NOMO-1 (cell line): ENCODE results near the gene SH3PXD2A.

Source experiments
- DNase-seq, 2 experiments: peaks; one replicate each; lab custom pipeline; 2025; ENCODE audit not compliant: unreplicated experiment in 2 of 2; lab: John Stamatoyannopoulos, UW

Gene SH3PXD2A

GRCh38 chr10:103850572-103850895 lies 4.8 kb downstream of the SH3PXD2A start:
- no peak for DNase-seq

- peak; percentile 47 to 69 for DNase-seq
These were observed 5.3 kb downstream of the SH3PXD2A start for GRCh38 chr10:103849880-103850571.

- DNase-seq = no peak
These were observed 6.0 kb downstream of the SH3PXD2A start for GRCh38 chr10:103849212-103849877.

- DNase-seq = no peak
These were observed 7.4 kb downstream of the SH3PXD2A start for GRCh38 chr10:103847909-103848468.

- no peak for DNase-seq
These were observed 8.0 kb downstream of the SH3PXD2A start for GRCh38 chr10:103847346-103847745.

- DNase-seq = peak; percentile 34 to 50
These were observed 9.4 kb downstream of the SH3PXD2A start for GRCh38 chr10:103845972-103846371.

GRCh38 chr10:103845346-103845745 lies 10.0 kb downstream of the SH3PXD2A start:
- DNase-seq = peak in 1 of 2 experiments; percentile 17

GRCh38 chr10:103843854-103844570 lies 11.4 kb downstream of the SH3PXD2A start:
- DNase-seq = no peak

- no peak for DNase-seq
These were observed 12.3 kb downstream of the SH3PXD2A start for GRCh38 chr10:103843045-103843444.

- no peak for DNase-seq
These were observed 12.8 kb downstream of the SH3PXD2A start for GRCh38 chr10:103842605-103843004.

GRCh38 chr10:103841519-103841918 lies 13.9 kb downstream of the SH3PXD2A start:
- DNase-seq = no peak

- DNase-seq = no peak
These were observed 14.7 kb downstream of the SH3PXD2A start for GRCh38 chr10:103840740-103841070.

GRCh38 chr10:103839872-103840739 lies 15.3 kb downstream of the SH3PXD2A start:
- DNase-seq = no peak

GRCh38 chr10:103839519-103839871 lies 15.9 kb downstream of the SH3PXD2A start:
- no peak for DNase-seq

GRCh38 chr10:103838862-103839518 lies 16.4 kb downstream of the SH3PXD2A start:
- no peak for DNase-seq

GRCh38 chr10:103838070-103838395 lies 17.3 kb downstream of the SH3PXD2A start:
- no peak for DNase-seq

GRCh38 chr10:103837370-103838069 lies 17.9 kb downstream of the SH3PXD2A start:
- DNase-seq = no peak

GRCh38 chr10:103836861-103837260 lies 18.5 kb downstream of the SH3PXD2A start:
- no peak for DNase-seq

- no peak for DNase-seq
These were observed 19.1 kb downstream of the SH3PXD2A start for GRCh38 chr10:103836273-103836672.
